Endothelial cell of umbilical vein (primary cell): ENCODE measurements around the gene LGALS7B.
"Not testable (repeated sequence)": the region's sequence is repeated elsewhere in the genome, so short reads cannot be mapped to it uniquely, and the experiment has no call there.

Experiments used
- CTCF ChIP-seq, 2 donors: IDR thresholded peaks; 1 replicate in 1 of 2; 2 replicates in 1 of 2; pipeline ENCODE4 v1.5.1; 2011; ENCODE audit warnings: low read length in 2 of 2, mild to moderate bottlenecking in 2 of 2, moderate library complexity in 2 of 2, control low read depth in 1 of 2, inconsistent platforms in 1 of 2, low read depth in 1 of 2; ENCODE audit not compliant: insufficient read depth in 1 of 2; ENCODE audit errors: extremely low read depth in 1 of 2
- EZH2 ChIP-seq: IDR thresholded peaks from 2 replicates; pipeline ENCODE4 v1.6.1; 2012; ENCODE audit warnings: borderline replicate concordance, low read depth, mild to moderate bottlenecking, moderate library complexity, low read length, inconsistent platforms; ENCODE audit not compliant: severe bottlenecking
- GATA2 ChIP-seq: IDR thresholded peaks from 2 replicates; pipeline ENCODE4 v1.7.0; 2011; ENCODE audit warnings: low read depth, mild to moderate bottlenecking, moderate library complexity, mixed read lengths, low read length; ENCODE audit not compliant: insufficient read length, insufficient read depth
- JUN ChIP-seq: IDR thresholded peaks from 2 replicates; pipeline ENCODE4 v1.6.1; 2011; ENCODE audit warnings: borderline replicate concordance, low read depth; ENCODE audit not compliant: insufficient read length, insufficient read depth
- POLR2AphosphoS5 ChIP-seq: IDR thresholded peaks from 2 replicates; pipeline ENCODE4 v1.6.1; 2012; ENCODE audit warnings: low read depth, mild to moderate bottlenecking, control low read depth, low read length, moderate library complexity; ENCODE audit not compliant: insufficient read depth

DNA sequence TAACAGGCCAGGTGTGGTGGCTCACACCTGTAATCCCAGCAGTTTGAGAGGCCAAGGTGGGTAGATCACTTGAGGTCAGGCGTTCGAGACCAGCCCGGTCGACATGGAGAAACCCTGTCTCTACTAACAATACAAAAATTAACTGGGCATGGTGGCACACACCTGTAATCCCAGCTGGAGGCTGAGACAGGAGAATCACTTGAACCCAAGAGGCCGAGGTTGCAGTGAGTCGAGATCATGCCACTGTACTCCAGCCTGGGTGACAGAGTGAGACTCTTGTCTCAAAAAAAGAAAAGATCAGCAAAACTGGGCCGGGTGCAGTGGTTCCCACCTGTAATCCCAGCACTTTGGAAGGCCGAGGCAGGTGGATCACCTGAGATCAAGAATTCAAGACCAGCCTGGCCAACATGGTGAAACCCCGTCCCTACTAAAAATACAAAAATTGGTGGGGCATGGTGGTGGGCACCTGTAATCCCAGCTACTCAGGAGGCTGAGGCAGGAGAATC is 27.1 kb upstream of the LGALS7B start:
- TF ChIP-seq CTCF (IDR thresholded peaks at IDR 0.05; ENCODE audit: extremely low read depth in 1 of 2, insufficient read depth in 1 of 2, low read depth in 1 of 2, low read length in 2 of 2); POLR2AphosphoS5; EZH2; JUN; GATA2: not testable (repeated sequence)
